ENCODE data around the gene PLAAT1.

DNA sequence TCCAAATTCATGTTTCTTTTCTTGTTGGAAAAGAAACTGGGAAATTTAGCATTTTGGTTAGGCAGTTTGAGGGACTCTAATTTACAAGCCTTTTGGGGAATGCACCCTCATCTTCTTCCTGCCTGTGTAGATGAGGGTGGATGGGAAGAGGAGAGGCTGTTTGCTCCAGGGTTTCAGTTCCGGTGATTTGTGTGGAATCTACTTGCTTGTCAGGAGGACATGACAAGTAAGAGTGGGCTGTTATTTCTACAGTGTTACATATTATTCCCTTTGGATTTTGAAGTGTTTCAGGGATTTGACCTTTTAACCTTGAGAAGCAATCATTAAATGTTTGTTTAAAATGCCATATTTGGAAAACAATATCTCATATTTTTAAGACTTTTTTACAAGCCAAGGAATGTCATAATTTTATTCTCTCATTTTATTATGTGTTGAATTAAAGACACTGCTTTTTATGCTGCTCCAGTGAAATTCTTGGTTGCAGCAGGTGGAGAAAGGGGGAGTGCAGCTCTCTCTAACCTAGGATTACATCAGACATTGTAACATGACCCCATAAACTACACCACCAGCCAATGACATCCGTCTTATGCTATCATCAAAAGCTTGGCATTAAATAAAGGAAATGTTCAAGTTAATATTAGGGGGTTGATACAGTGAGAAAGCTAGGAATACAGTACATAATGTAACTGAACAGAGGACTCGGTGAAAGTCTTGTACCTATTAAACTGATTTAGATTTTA lies 30.2 kb downstream of the PLAAT1 start:
- no peak for TF ChIP-seq POLR2A (IDR thresholded peaks at IDR 0.05)
- TF ChIP-seq, protein P1, sequence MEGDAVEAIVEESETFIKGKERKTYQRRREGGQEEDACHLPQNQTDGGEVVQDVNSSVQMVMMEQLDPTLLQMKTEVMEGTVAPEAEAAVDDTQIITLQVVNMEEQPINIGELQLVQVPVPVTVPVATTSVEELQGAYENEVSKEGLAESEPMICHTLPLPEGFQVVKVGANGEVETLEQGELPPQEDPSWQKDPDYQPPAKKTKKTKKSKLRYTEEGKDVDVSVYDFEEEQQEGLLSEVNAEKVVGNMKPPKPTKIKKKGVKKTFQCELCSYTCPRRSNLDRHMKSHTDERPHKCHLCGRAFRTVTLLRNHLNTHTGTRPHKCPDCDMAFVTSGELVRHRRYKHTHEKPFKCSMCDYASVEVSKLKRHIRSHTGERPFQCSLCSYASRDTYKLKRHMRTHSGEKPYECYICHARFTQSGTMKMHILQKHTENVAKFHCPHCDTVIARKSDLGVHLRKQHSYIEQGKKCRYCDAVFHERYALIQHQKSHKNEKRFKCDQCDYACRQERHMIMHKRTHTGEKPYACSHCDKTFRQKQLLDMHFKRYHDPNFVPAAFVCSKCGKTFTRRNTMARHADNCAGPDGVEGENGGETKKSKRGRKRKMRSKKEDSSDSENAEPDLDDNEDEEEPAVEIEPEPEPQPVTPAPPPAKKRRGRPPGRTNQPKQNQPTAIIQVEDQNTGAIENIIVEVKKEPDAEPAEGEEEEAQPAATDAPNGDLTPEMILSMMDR (IDR thresholded peaks at IDR 0.05), result no peak

Data from breast epithelium (tissue), 3 donors.